IMR-90 (cell line): ENCODE results near the gene EMID1. TPM values are rescaled to one million over a fixed set of nuclear protein-coding genes. Genes with fewer than 3 reads are reported as not detected.

Source experiments
- ATAC-seq: fragments of 200-7000 bp; cut with Tn5 transposase; 2 replicates; pipeline ENCODE4 v1.9.1; 2020; ENCODE audit warnings: low read depth, mild to moderate bottlenecking, moderate library complexity
- BruUV-seq: library from RNA; stranded (reverse); fragments of 400-500 nt; replicated peaks from 2 replicates; lab custom pipeline; 2021; lab: Mats Ljungman, UMichigan
- CTCF ChIA-PET: fragments of 300-600 bp; formaldehyde crosslinking; extraction: SDS; loops from one replicate; lab custom pipeline; 2021; ENCODE audit warnings: antibody characterized with exemption; lab: Yijun Ruan, JAX
- POLR2A ChIA-PET: fragments of 300-600 bp; sonication (Branson Sonifier 250); formaldehyde crosslinking; loops from one replicate; lab custom pipeline; 2022; ENCODE audit warnings: antibody characterized with exemption; ENCODE audit not compliant: unreplicated experiment; lab: Charles Lee
- DNase-seq: peaks from one replicate; pipeline ENCODE4 v3.0.0; 2013
- H2AFZ ChIP-seq: replicated peaks from 2 replicates; pipeline ENCODE3; 2013; ENCODE audit warnings: low read length, mild to moderate bottlenecking; ENCODE audit not compliant: poor library complexity
- H2AK5ac ChIP-seq: 2 replicates; pipeline ENCODE4 v1.6.1; 2013; ENCODE audit warnings: low read depth, low read length, inconsistent platforms
- H2AK9ac ChIP-seq: replicated peaks from 2 replicates; pipeline ENCODE3; 2013; ENCODE audit warnings: mild to moderate bottlenecking, low read depth, low read length, moderate library complexity; ENCODE audit not compliant: poor library complexity
- H2BK120ac ChIP-seq: 2 replicates; pipeline ENCODE4 v1.6.1; 2013; ENCODE audit warnings: low read depth, low read length, inconsistent platforms
- H2BK15ac ChIP-seq: 3 replicates; pipeline ENCODE4 v1.6.1; 2013; ENCODE audit warnings: low read depth, low read length, inconsistent platforms
- H2BK20ac ChIP-seq: 2 replicates; pipeline ENCODE4 v1.6.1; 2013; ENCODE audit warnings: low read depth, mild to moderate bottlenecking, inconsistent platforms, low read length, moderate library complexity
- H2BK5ac ChIP-seq: 2 replicates; pipeline ENCODE4 v1.6.1; 2013; ENCODE audit warnings: mild to moderate bottlenecking, low read depth, low read length, inconsistent platforms; ENCODE audit not compliant: poor library complexity, severe bottlenecking
- H3K14ac ChIP-seq: replicated peaks from 2 replicates; pipeline ENCODE4 v1.6.1; 2013; ENCODE audit warnings: low read depth, low read length, inconsistent platforms
- H3K18ac ChIP-seq: 2 replicates; pipeline ENCODE4 v1.6.1; 2013; ENCODE audit warnings: low read depth, low read length, control low read depth
- H3K23ac ChIP-seq: 2 replicates; pipeline ENCODE4 v1.6.1; 2013; ENCODE audit warnings: low read depth, low read length, inconsistent platforms
- H3K27ac ChIP-seq: 2 replicates; pipeline ENCODE4 v1.5.1; 2013; ENCODE audit warnings: mild to moderate bottlenecking, control low read depth, low read length; ENCODE audit not compliant: insufficient read depth
- H3K27me3 ChIP-seq: 2 replicates; pipeline ENCODE4 v1.6.1; 2013; ENCODE audit warnings: low read length; ENCODE audit not compliant: control insufficient read depth, insufficient read depth
- H3K36me3 ChIP-seq: 2 replicates; pipeline ENCODE4 v1.6.1; 2013; ENCODE audit warnings: low read length, mixed read lengths; ENCODE audit not compliant: control insufficient read depth, insufficient read depth
- H3K4ac ChIP-seq: 2 replicates; pipeline ENCODE4 v1.6.1; 2013; ENCODE audit warnings: low read depth, low read length, inconsistent platforms
- H3K4me1 ChIP-seq: 2 replicates; pipeline ENCODE4 v1.6.1; 2013; ENCODE audit warnings: low read length, mixed read lengths; ENCODE audit not compliant: control insufficient read depth, insufficient read depth
- H3K4me2 ChIP-seq: 2 replicates; pipeline ENCODE4 v1.6.1; 2013; ENCODE audit warnings: low read depth, mild to moderate bottlenecking, control low read depth, low read length, moderate library complexity
- H3K4me3 ChIP-seq: 2 replicates; pipeline ENCODE4 v1.5.1; 2013; ENCODE audit warnings: low read depth, mild to moderate bottlenecking, control low read depth, low read length, moderate library complexity; ENCODE audit not compliant: insufficient read depth
- H3K56ac ChIP-seq: 2 replicates; pipeline ENCODE4 v1.6.1; 2013; ENCODE audit warnings: low read length, inconsistent platforms; ENCODE audit not compliant: insufficient read depth; ENCODE audit errors: extremely low read depth
- H3K79me1 ChIP-seq, 2 experiments: 2 replicates each; pipeline ENCODE4 v1.6.1; 2013; ENCODE audit warnings: low read length in 2 of 2, inconsistent platforms in 1 of 2, low read depth in 1 of 2
- H3K9ac ChIP-seq: 2 replicates; pipeline ENCODE4 v1.6.1; 2013; ENCODE audit warnings: low read depth, low read length, control low read depth
- H3K9me1 ChIP-seq: 2 replicates; pipeline ENCODE4 v1.6.1; 2013; ENCODE audit warnings: low read length, inconsistent platforms; ENCODE audit not compliant: insufficient read depth
- H3K9me3 ChIP-seq: 2 replicates; pipeline ENCODE4 v1.6.1; 2013; ENCODE audit warnings: low read length; ENCODE audit not compliant: control insufficient read depth, insufficient read depth
- H4K20me1 ChIP-seq: 2 replicates; pipeline ENCODE4 v1.6.1; 2013; ENCODE audit warnings: low read length, inconsistent platforms; ENCODE audit not compliant: insufficient read depth
- H4K5ac ChIP-seq: 2 replicates; pipeline ENCODE4 v1.6.1; 2013; ENCODE audit warnings: mild to moderate bottlenecking, low read depth, low read length, control low read depth
- H4K8ac ChIP-seq, 2 experiments: 2 replicates each; pipeline ENCODE4 v1.6.1; 2013; ENCODE audit warnings: low read depth in 2 of 2, low read length in 2 of 2, control low read depth in 1 of 2, inconsistent platforms in 1 of 2
- H4K91ac ChIP-seq: 2 replicates; pipeline ENCODE4 v1.6.1; 2013; ENCODE audit warnings: low read depth, low read length, inconsistent platforms; ENCODE audit not compliant: insufficient read depth
- BHLHE40 ChIP-seq: fragments of 150-350 bp; IDR thresholded peaks from 2 replicates; pipeline ENCODE4 v1.6.1; 2016; ENCODE audit warnings: mild to moderate bottlenecking, low read depth, low read length
- ELK1 ChIP-seq: fragments of 150-350 bp; IDR thresholded peaks from 2 replicates; pipeline ENCODE4 v1.6.1; 2016; ENCODE audit warnings: low read depth, mild to moderate bottlenecking, low read length, moderate library complexity, borderline replicate concordance
- FOS ChIP-seq: fragments of 150-350 bp; IDR thresholded peaks from 2 replicates; pipeline ENCODE4 v1.6.1; 2016; ENCODE audit warnings: low read depth, low read length
- MAZ ChIP-seq: IDR thresholded peaks from 2 replicates; pipeline ENCODE4 v1.6.1; 2012; ENCODE audit warnings: low read depth, mild to moderate bottlenecking, low read length, improper control_type of control experiment, moderate library complexity, borderline replicate concordance
- MXI1 ChIP-seq: IDR thresholded peaks from 2 replicates; pipeline ENCODE4 v1.6.1; 2012; ENCODE audit warnings: low read depth, mild to moderate bottlenecking, low read length, moderate library complexity, borderline replicate concordance
- NFE2L2 ChIP-seq: fragments of 150-350 bp; IDR thresholded peaks from 2 replicates; pipeline ENCODE4 v1.6.1; 2016; ENCODE audit warnings: low read depth, mild to moderate bottlenecking, low read length
- POLR2A ChIP-seq: IDR thresholded peaks from 2 replicates; pipeline ENCODE4 v1.6.1; 2012; ENCODE audit warnings: mild to moderate bottlenecking, low read depth, low read length
- RCOR1 ChIP-seq: IDR thresholded peaks from 2 replicates; pipeline ENCODE4 v1.6.1; 2012; ENCODE audit warnings: mild to moderate bottlenecking, low read length, improper control_type of control experiment; ENCODE audit not compliant: insufficient replicate concordance
- RFX5 ChIP-seq: IDR thresholded peaks from 2 replicates; pipeline ENCODE4 v1.8.0; 2012; ENCODE audit warnings: low read depth, mild to moderate bottlenecking, low read length, moderate library complexity
- SMC3 ChIP-seq: fragments of 150-350 bp; IDR thresholded peaks from 2 replicates; pipeline ENCODE4 v1.6.1; 2016; ENCODE audit warnings: low read depth, mild to moderate bottlenecking, antibody characterized with exemption, low read length, moderate library complexity
- WGBS, 2 experiments: methylation state at CpG; one replicate each; pipeline versions ENCODE4 v1.1.5 to v1.1.7; 2013; ENCODE audit warnings: missing lambda C conversion rate in 2 of 2; ENCODE audit not compliant: insufficient read length in 1 of 2; ENCODE audit errors: extremely low coverage in 2 of 2; 5-methylcytosine and 5-hydroxymethylcytosine counted together
- dilution Hi-C: fragments of 300-500 bp; cut with HindIII; formaldehyde crosslinking; loops from one replicate; pipeline ENCODE4 v1.14.3; 2018; ENCODE audit warnings: low sequenced_read_pairs; ENCODE audit not compliant: unreplicated experiment
- in situ Hi-C: fragments of 300-500 bp; cut with MboI; formaldehyde crosslinking; loops from 3 replicates; pipeline ENCODE4 v1.14.3; 2019; ENCODE audit warnings: low sequenced_read_pairs, inconsistent platforms, mixed read lengths
- intact Hi-C: fragments of 100-400 bp; cut with micrococcal nuclease; formaldehyde crosslinking; loops from 2 replicates; pipeline ENCODE4 v1.10.0; 2022
- polyA plus RNA-seq, 3 experiments: library from polyadenylated mRNA; depleted of rRNA; stranded (reverse); fragments of >200 nt; gene quantifications; 2 replicates each; pipeline ENCODE4 v1.2.3, GENCODE V29; 2012; ENCODE audit warnings: low replicate concordance in 1 of 3
- total RNA-seq: library from RNA; depleted of rRNA; stranded (reverse); fragments of >200 nt; gene quantifications from 2 replicates; pipeline ENCODE4 v1.2.3, GENCODE V29; 2012
- TF ChIP-seq, protein P1 (sequence below): conservative IDR thresholded peaks from 2 replicates; pipeline ENCODE4 v1.5.1; 2012; ENCODE audit warnings: mild to moderate bottlenecking, low read depth, low read length, improper control_type of control experiment

The EMID1 gene
- total and polyA plus RNA-seq, 2 of the 4 experiments (the other 2 are of a cell fraction), result 0.54 to 1.3 TPM

DNA sequence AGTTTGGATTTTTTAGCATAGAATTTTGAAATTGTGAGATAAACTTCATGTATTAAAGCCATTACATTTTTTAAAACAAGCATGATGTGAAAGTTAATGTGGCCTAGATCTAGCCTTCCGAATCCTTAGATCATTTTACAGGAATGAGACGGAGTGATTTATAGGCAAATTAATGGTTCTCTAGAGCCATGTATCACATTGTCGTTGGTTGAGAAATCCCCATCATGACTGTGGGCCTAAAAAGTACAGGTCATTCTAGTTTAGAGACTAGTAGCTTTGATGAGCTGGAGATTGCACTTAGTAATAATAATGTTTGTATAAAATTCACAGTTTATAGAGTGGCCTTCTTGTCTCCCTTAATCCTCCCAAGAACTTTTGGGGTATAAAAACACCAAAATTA lies 69.5 kb downstream of the EMID1 start:
- Histone ChIP-seq H3K4me2 (no peak overlapping the region), H3K4me1 (peaks cover 6% of the 10 kb centered on the region), H2AFZ (no peak overlapping the region), H3K14ac (no peak overlapping the region), H3K9me1 (peaks cover 13% of the 10 kb centered on the region), H3K23ac (0 out of 2 replicates have a peak overlapping the region, but pooled peaks have one; percentile 37), H3K9ac (no peak overlapping the region), H4K91ac (no peak overlapping the region), H3K9me3 (no peaks in the 10 kb centered on the region), H3K36me3 (peaks cover 50% of the 10 kb centered on the region), H4K5ac (no peak overlapping the region), H3K4me3 (no peak overlapping the region), H3K79me1 (peaks cover 9 to 69% of the 10 kb centered on the region in 2 experiments), H2AK9ac (no peak overlapping the region), H3K4ac (no peak overlapping the region), H2BK15ac (no peak overlapping the region), H3K27me3 (no peaks in the 10 kb centered on the region), H3K27ac (no peak overlapping the region), H3K56ac (no peak overlapping the region), H2BK5ac (no peak overlapping the region), H2BK120ac (no peak overlapping the region), H4K20me1 (peaks cover 96% of the 10 kb centered on the region), H3K18ac (no peak overlapping the region), H4K8ac (no peak overlapping the region), H2AK5ac (no peak overlapping the region), H2BK20ac (no peak overlapping the region)
- CTCF ChIA-PET, result no interaction called here
- 80% methylated on average over 1 of the region's 3 CpGs; no CpG with 5 or more reads in 1 of the 2 experiments for WGBS, 2 experiments
- POLR2A ChIA-PET, result no interaction called here
- no peak for ATAC-seq
- no peak for TF ChIP-seq BHLHE40
- TF ChIP-seq, protein P1, sequence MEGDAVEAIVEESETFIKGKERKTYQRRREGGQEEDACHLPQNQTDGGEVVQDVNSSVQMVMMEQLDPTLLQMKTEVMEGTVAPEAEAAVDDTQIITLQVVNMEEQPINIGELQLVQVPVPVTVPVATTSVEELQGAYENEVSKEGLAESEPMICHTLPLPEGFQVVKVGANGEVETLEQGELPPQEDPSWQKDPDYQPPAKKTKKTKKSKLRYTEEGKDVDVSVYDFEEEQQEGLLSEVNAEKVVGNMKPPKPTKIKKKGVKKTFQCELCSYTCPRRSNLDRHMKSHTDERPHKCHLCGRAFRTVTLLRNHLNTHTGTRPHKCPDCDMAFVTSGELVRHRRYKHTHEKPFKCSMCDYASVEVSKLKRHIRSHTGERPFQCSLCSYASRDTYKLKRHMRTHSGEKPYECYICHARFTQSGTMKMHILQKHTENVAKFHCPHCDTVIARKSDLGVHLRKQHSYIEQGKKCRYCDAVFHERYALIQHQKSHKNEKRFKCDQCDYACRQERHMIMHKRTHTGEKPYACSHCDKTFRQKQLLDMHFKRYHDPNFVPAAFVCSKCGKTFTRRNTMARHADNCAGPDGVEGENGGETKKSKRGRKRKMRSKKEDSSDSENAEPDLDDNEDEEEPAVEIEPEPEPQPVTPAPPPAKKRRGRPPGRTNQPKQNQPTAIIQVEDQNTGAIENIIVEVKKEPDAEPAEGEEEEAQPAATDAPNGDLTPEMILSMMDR, result no peak
- TF ChIP-seq ELK1, result no peak
- TF ChIP-seq MXI1, result no peak
- no peak for TF ChIP-seq FOS
- no peak for TF ChIP-seq POLR2A
- TF ChIP-seq NFE2L2, result no peak
- no peak for TF ChIP-seq RCOR1
- no peak for TF ChIP-seq RFX5
- TF ChIP-seq SMC3, result no peak
- no peak for TF ChIP-seq MAZ
- BruUV-seq, result no TSS peak
- in situ Hi-C loops, result no loop called here
- dilution Hi-C loops, result no loop called here
- intact Hi-C loops, result loop anchor here (2.0 kb wide), 1 partner anchor 14 kb away; no protein-coding TSS in a partner anchor
- no peak for DNase-seq
